HG03064 (cell line): ENCODE data around the gene ECHS1.
"Not testable (repeated sequence)": the region's sequence is repeated elsewhere in the genome, so short reads cannot be mapped to it uniquely, and the experiment has no call there.

Experiments
- ATAC-seq: cut with Tn5 transposase; IDR thresholded peaks from one replicate; pipeline ENCODE4 v1.9.1; 2021; ENCODE audit warnings: low read depth; ENCODE audit not compliant: unreplicated experiment

Gene ECHS1

GRCh38 chr10:133327651-133328357, 45.4 kb downstream of the ECHS1 start:
- no peak for ATAC-seq

- ATAC-seq: no peak
Measured at GRCh38 chr10:133326745-133327650, 46.2 kb downstream of the ECHS1 start.

DNA sequence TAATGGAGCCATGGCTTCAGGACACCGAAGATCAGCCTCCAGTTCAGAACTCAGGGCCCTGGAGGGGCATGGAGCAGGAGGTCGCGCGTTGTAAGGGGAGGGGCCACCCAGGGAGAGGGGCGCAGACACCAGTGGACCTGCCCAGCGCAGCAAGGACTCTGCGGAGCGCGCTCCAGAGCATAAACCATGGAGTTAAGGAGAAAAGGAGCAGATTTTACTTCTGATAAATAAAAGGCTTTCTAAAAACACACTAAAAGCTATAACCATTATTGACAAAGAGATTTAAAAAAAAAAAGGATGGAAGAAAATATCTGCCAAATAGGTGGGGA, 47.0 kb downstream of the ECHS1 start:
- no peak for ATAC-seq

DNA sequence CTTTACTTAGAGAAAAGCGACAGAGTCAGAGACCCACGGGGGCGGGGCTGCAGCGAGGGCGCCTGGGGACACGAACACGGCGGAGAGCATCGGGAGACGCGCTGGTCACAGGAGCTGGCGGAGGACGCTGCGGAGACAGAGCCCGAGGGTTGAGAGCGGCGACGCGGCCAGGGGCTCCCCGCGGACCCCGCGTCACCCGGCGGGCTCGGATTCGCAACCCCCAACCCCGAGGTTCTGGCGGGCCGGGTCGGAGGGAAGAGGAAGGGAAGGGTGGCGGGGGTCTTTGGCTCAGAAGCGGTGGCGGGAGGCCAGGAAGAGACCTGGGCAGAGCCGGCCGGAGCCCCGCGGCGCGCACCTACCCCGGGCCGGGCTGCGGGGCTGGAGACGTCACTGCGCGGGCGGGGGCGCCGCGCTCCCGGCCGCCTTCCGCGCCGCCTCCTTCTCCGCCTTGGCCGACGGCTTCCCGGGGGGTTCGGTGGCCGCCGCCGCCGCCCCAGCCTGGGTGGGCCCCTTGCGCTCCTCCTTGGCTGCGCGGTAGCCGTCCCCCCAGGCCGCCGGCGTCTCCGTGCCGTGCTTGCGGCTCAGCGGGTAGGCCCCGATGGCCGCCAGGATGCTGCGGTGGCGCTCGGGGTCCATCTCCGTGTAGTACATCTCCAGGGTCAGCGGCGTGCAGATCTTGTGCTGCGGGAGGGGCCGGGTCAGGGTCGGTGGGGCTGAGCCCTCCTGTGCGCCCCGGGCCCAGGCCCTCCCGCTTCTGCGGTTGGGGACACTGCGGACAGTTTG, 47.5 kb downstream of the ECHS1 start:
- no peak for ATAC-seq

GRCh38 chr10:133324857-133325260, 48.3 kb downstream of the ECHS1 start:
- no peak for ATAC-seq

GRCh38 chr10:133324198-133324792, 48.9 kb downstream of the ECHS1 start:
- no peak for ATAC-seq

DNA sequence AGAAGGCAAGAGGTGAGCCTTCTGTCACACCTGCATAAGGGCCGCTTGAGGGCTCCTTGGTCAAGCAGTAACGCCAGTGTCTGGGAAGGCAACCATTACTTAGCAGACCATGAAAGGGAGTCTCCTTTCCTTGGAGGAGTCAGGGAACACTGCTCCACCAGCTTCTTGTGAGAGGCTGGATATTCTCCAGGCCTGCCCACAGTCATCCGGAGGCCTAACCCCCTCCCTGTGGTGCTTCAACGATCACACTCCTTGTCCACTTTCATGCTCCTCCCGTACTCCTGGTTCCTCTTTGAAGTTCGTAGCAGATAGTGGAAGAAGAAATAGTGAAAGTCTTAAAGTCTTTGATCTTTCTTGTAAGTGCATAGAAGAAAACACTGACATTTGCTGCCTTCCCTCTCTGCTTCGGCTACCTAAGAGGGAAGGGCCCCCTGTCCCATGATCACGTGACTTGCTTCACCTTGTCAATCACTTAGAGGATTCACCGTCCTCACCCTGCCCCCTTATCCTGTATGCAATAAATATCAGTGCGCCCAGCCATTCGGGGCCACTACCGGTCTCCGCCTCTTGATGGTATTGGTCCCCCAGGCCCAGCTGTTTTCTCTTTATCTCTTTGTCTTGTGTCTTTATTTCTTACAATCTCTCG, 51.0 kb downstream of the ECHS1 start:
- not testable (repeated sequence) for ATAC-seq

GRCh38 chr10:133320852-133321422, 52.2 kb downstream of the ECHS1 start:
- ATAC-seq: not testable (repeated sequence)

- ATAC-seq: no peak
Measured at GRCh38 chr10:133318494-133319127, 54.5 kb downstream of the ECHS1 start.

GRCh38 chr10:133316732-133317131, 56.4 kb downstream of the ECHS1 start:
- ATAC-seq: no peak

- ATAC-seq: no peak
Measured at GRCh38 chr10:133316266-133316665, 56.9 kb downstream of the ECHS1 start.

GRCh38 chr10:133315847-133316246, 57.3 kb downstream of the ECHS1 start:
- ATAC-seq: no peak

GRCh38 chr10:133314911-133315310, 58.2 kb downstream of the ECHS1 start:
- ATAC-seq: no peak

DNA sequence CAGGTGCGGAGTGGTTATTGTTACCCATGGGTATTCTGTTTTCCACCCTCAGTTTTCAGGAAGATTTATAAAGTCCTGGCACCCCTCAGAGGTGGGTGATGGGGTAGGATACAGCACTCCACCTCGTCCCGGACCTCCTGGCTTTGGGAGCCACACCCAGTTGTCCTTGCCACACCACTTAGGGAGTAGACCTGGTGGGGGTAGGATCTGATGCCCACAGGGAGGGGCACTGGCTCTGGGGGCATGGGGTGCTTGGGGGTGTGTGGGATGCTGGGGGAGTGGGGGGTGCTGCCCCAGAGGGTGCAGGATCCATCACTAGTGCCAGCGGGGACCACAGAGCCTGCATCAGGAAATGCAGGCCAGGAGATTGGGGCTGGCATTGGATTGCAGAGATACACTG, 60.0 kb downstream of the ECHS1 start:
- ATAC-seq: no peak

DNA sequence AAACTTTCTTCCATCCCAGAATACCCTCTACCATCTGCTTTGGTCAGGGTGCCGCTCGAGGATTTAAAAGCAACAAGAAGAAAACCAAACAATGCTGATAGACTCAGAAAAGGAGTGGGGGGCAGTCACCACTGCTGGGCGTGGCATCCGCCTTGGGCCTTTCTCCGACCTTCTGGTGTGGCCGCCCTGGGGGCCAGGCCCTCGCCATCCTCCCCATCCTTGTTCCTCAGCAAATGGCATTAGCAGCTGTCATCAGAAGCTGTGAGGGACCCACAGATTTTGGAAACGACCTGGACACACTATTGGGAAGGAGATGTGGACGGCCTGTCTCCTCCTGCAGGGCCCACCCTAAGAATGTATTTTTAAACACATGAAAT, 60.4 kb downstream of the ECHS1 start:
- no peak for ATAC-seq
